Measurements from ENCODE around the gene MTIF3.
A peak's percentile ranks its signal among the peaks of the same experiment; 100 is the strongest.

The MTIF3 gene

GRCh38 chr13:27449936-27450828 lies at the start of gene MTIF3:
MTIF3 (minus strand) TSS chr13:27450564; CDS start chr13:27440448, 10,116 bp downstream.
- FAIRE-seq: no peak

GRCh38 chr13:27497563-27498230 lies 47.3 kb upstream of the MTIF3 start:
- no peak for FAIRE-seq

GRCh38 chr13:27496536-27497273 lies 46.3 kb upstream of the MTIF3 start:
- no peak for FAIRE-seq

GRCh38 chr13:27496006-27496405 lies 45.6 kb upstream of the MTIF3 start:
- FAIRE-seq: no peak

- FAIRE-seq: peak; percentile 64
These were observed 45.2 kb upstream of the MTIF3 start for GRCh38 chr13:27495551-27495950.

- FAIRE-seq: no peak
These were observed 43.6 kb upstream of the MTIF3 start for GRCh38 chr13:27493981-27494380.

GRCh38 chr13:27489456-27489855 lies 39.1 kb upstream of the MTIF3 start:
- FAIRE-seq: no peak

GRCh38 chr13:27487776-27488175 lies 37.4 kb upstream of the MTIF3 start:
- FAIRE-seq: no peak

- FAIRE-seq: no peak
These were observed 33.1 kb upstream of the MTIF3 start for GRCh38 chr13:27483421-27483820.

GRCh38 chr13:27482983-27483382 lies 32.6 kb upstream of the MTIF3 start:
- FAIRE-seq: no peak

- FAIRE-seq: no peak
These were observed 31.4 kb upstream of the MTIF3 start for GRCh38 chr13:27481766-27482165.

- FAIRE-seq: peak; percentile 94
These were observed 26.8 kb upstream of the MTIF3 start for GRCh38 chr13:27476943-27477703.

- no peak for FAIRE-seq
These were observed 24.4 kb upstream of the MTIF3 start for GRCh38 chr13:27474751-27475268.

- no peak for FAIRE-seq
These were observed 22.6 kb upstream of the MTIF3 start for GRCh38 chr13:27472941-27473340.

- no peak for FAIRE-seq
These were observed 22.1 kb upstream of the MTIF3 start for GRCh38 chr13:27472441-27472840.

- no peak for FAIRE-seq
These were observed 19.9 kb upstream of the MTIF3 start for GRCh38 chr13:27470075-27470820.

- FAIRE-seq: no peak
These were observed 16.1 kb upstream of the MTIF3 start for GRCh38 chr13:27466513-27466912.

- no peak for FAIRE-seq
These were observed 15.2 kb upstream of the MTIF3 start for GRCh38 chr13:27465611-27466010.

GRCh38 chr13:27463500-27463899 lies 13.1 kb upstream of the MTIF3 start:
- FAIRE-seq: no peak

GRCh38 chr13:27461940-27462584 lies 11.7 kb upstream of the MTIF3 start:
- no peak for FAIRE-seq

- no peak for FAIRE-seq
These were observed 5.0 kb upstream of the MTIF3 start for GRCh38 chr13:27455331-27455855.
